Measurements from ENCODE around the gene PRKG1. TPM values are rescaled to one million over a fixed set of nuclear protein-coding genes. Genes with fewer than 3 reads are reported as not detected.

The PRKG1 gene
- total RNA-seq, 4 donors from 2014 or later = 17.1 to 36.4 (median 25.8) TPM

GRCh38 chr10:51063659-51064535, 10.4 kb upstream of the PRKG1 start:
- DNase-seq (ENCODE audit: low spot score) (no peak), ATAC-seq (ENCODE audit: low FRiP score) (peak; percentile 80)
- TF ChIP-seq CTCF (IDR thresholded peaks at IDR 0.05) = no peak

GRCh38 chr10:51066231-51066630, 8.1 kb upstream of the PRKG1 start:
- no peak for ATAC-seq (ENCODE audit: low FRiP score)
- no peak for DNase-seq (ENCODE audit: low spot score)
- TF ChIP-seq CTCF (IDR thresholded peaks at IDR 0.05) = no peak

- DNase-seq (ENCODE audit: low spot score) = no peak
- no peak for TF ChIP-seq CTCF (IDR thresholded peaks at IDR 0.05)
- ATAC-seq (ENCODE audit: low FRiP score) = no peak
Observed at GRCh38 chr10:51072210-51072609, 2.1 kb upstream of the PRKG1 start.

- DNase-seq (ENCODE audit: low spot score) (no peak), ATAC-seq (ENCODE audit: low FRiP score) (no peak)
- TF ChIP-seq CTCF (IDR thresholded peaks at IDR 0.05) = no peak
Observed at GRCh38 chr10:51072921-51073434, 1.3 kb upstream of the PRKG1 start.

DNA sequence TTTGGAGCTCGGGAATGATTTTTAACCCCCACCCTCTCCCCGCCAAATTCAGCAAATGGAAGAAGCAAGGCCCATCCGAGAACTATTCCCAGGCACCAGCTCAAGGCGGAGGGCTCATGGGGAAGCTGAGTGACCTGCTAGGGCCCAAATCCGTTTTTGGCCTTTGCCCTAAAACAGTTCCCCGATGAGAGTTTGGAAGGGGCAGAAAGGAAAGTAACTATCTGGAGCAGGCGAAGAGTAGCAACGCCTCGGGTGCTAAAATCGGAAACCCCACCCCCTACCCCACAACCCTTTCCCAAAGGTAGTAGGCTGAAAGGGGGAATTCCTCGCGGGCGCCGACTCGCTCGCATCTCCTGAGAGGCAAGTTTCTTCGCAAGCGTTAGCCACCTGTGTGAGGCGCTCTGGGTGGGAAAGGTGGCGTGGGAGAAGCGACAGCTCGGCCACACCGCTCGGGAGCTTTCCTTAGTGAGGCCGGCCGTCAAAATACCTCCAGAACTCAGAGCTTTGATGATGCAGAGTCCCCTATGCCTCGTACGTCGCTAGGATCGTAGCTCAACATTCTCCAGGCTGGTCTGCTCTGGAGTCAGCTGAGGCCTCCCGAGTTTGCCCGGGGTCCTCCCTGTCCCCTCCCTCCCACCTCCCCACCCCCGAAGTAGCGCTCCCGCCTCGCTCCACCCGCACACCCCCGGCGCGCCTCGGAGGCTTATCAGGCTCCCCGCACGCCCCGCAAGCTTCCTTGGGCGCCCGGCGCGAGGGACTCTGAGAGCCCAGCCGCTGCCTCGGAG, 642 bp upstream of the PRKG1 start:
- no peak for TF ChIP-seq CTCF (IDR thresholded peaks at IDR 0.05)
- DNase-seq (ENCODE audit: low spot score) (no peak), ATAC-seq (ENCODE audit: low FRiP score) (peak; percentile 80)

DNA sequence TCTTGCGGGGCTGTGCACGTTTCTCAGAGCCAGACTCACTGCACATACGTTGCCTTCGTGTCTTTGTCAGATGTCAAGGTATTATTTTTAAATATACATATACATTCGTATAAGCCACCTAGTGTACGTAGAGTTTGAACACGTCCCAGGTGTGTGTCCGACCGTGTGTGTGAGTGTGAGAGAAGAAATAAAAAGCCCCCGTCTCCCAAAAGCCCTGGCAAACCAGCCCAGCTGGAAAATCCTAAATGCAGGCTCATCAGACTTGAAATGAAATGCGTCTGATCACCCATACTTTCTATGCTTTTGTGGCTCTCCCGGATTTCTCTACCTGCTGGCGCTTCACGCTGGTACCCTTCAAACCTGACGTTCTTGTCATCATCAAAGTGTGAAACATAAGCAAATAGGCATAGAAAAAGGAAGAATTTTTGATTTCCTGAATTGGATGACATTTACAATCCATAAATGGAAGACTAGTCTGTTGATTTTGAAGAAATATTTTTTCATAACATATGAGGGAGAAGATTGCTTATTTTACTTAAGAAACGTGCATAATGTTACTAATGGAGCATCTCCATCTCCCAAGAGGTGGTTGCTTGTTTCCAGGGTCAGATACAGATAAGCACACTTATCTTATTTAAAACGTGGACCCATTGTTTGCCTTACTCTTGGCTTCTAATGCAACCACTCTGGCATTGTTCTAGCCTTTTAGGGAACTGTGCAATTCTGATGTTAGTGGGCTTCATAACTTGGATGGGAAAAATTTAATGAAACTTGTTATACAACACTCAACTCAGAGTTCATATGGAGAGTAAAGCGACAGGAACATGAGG, 971 bp downstream of the PRKG1 start:
- no peak for TF ChIP-seq CTCF (IDR thresholded peaks at IDR 0.05)
- DNase-seq (ENCODE audit: low spot score) (no peak), ATAC-seq (ENCODE audit: low FRiP score) (no peak)

Data from omental fat pad (tissue), 4 donors.